Choroid plexus epithelial cell (primary cell): ENCODE results near the gene TMEM14C.
"Not testable (repeated sequence)": the region's sequence is repeated elsewhere in the genome, so short reads cannot be mapped to it uniquely, and the experiment has no call there.

Experiments used
- DNase-seq: peaks from one replicate; pipeline ENCODE4 v3.0.0-alpha.2; 2010; ENCODE audit warnings: low read depth
- H3K4me3 ChIP-seq: 2 replicates; pipeline ENCODE4 v1.5.1; 2011; ENCODE audit warnings: low read depth, mild to moderate bottlenecking, control low read depth, low read length, moderate library complexity
- CTCF ChIP-seq: conservative IDR thresholded peaks from 2 replicates; pipeline ENCODE4 v1.5.1; 2011; ENCODE audit warnings: low read depth, mild to moderate bottlenecking, control low read depth, inconsistent platforms, low read length, moderate library complexity

The TMEM14C gene

GRCh38 chr6:10695086-10695657 is 27.7 kb upstream of the TMEM14C start:
- peak overlapping the region; percentile 98 for H3K4me3 ChIP-seq
- TF ChIP-seq CTCF, result no peak
- DNase-seq, result peak; percentile 9

DNA sequence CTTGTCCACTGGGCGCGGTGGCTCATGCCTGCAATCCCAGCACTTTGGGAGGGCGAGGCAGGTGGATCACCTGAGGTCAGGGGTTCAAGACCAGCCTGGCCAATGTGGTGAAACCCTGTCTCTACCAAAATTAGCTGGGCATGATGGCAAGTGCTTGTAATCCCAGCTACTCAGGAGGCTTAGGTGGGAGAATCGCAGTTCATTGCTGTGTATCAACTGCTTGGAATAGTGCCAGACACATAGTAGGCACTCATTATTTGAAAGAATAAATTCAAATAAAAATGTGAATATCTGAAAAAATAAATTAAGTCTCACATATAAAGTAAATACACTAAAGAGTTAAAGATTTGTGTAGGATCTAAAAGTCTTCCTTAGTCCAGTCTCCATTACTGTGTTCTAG is 26.2 kb upstream of the TMEM14C start:
- TF ChIP-seq CTCF, result no peak
- no peak for DNase-seq
- H3K4me3 ChIP-seq, result no peak overlapping the region

- no peak for TF ChIP-seq CTCF
- H3K4me3 ChIP-seq, result no peak overlapping the region
- DNase-seq, result no peak
Observed at GRCh38 chr6:10713962-10714361, 8.9 kb upstream of the TMEM14C start.

GRCh38 chr6:10719296-10719963 is 3.4 kb upstream of the TMEM14C start:
- peak; percentile 47 for DNase-seq
- no peak for TF ChIP-seq CTCF
- peak overlapping the region; percentile 68 for H3K4me3 ChIP-seq

- DNase-seq, result no peak
- peak overlapping the region; percentile 68 for H3K4me3 ChIP-seq
- TF ChIP-seq CTCF, result no peak
Observed at GRCh38 chr6:10719964-10720264, 3.0 kb upstream of the TMEM14C start.

DNA sequence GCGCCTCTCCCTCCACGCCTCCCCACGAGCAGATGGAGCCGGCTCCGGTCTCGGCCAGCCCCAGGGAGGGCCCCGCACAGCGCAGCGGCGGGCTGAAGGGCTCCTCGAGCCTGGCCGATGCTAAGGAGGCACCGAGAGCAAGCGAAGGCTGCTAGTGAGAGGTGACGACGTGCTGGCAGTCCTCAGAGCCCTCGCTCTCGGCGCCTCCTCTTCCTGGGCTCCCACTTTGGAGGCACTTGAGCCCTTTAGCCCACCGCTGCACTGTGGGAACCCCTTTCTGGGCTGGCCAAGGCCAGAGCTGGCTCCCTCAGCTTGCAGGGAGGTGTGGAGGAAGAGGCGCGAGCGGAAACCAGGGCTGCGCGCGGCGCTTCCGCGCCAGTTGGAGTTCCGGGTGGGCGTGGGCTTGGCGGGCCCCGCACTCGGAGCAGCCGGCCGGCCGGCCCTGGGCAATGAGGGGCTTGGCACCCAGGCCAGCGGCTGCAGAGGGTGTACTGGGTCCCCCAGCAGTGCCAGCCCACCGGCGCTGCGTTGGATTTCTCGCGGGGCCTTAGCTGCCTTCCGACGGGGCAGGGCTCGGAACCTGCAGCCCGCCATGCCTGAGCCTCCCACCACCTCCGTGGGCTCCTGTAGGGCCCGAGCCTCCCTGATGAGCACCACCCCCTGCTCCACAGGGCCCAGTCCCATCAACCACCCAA is 2.5 kb upstream of the TMEM14C start:
- DNase-seq, result peak; percentile 39
- no peak for TF ChIP-seq CTCF
- H3K4me3 ChIP-seq, result peak overlapping the region; percentile 68

DNA sequence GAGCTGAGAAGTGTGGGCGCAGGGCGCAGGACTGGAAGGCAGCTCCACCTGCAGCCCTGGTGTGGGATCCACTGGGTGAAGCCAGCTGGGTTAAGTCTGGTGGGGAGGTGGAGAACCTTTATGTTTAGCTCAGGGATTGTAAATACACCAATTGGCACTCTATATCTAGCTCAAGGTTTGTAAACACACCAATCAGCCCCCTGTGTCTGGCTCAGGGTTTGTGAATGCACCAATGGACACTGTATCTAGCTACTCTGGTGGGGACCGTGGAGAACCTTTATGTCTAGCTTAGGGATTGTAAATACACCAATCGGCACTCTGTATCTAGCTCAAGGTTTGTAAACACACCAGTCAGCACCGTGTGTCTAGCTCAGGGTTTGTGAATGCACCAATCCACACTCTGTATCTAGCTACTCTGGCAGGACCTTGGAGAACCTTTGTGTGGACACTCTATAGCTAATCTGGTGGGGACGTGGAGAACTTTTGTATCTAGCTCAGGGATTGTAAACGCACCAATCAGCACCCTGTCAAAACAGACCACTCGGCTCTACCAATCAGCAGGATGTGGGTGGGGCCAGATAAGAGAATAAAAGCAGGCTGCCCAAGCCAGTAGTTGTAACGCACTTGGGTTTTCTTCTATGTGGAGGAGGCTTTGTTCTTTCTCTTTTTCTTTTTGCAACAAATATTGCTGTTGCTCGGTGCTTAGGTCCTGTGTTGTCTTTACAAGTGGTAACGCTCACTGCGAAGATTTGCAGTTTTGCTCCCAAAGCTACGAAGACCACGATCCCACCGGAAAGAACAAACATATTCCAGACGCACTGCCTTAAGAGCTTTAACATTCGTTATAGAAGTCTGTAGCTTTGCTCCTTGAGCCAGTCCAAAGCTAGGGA is 1.7 kb upstream of the TMEM14C start:
- not testable (repeated sequence) for DNase-seq
- H3K4me3 ChIP-seq, result peak overlapping the region; percentile 68
